Loucy (cell line): ENCODE results near the gene HMGCS2.

Experiments
- H2AFZ ChIP-seq: fragments of 200-600 bp; sonication (generic); 2 replicates; pipeline ENCODE4 v1.6.0; 2016; ENCODE audit warnings: antibody characterized with exemption, mild to moderate bottlenecking, low read length, moderate library complexity
- H3F3A ChIP-seq: fragments of 200-600 bp; 2 replicates; pipeline ENCODE4 v1.6.0; 2016; ENCODE audit warnings: antibody characterized with exemption, low read depth, mild to moderate bottlenecking
- H3K27me3 ChIP-seq: fragments of 200-600 bp; sonication (generic); 2 replicates; pipeline ENCODE4 v1.6.1; 2014; ENCODE audit warnings: low read length, mild to moderate bottlenecking; ENCODE audit not compliant: insufficient read depth, poor library complexity, severe bottlenecking
- H3K36me3 ChIP-seq: fragments of 200-600 bp; sonication (generic); 2 replicates; pipeline ENCODE4 v1.6.1; 2016; ENCODE audit warnings: low read length; ENCODE audit not compliant: insufficient read depth
- H3K4me1 ChIP-seq: fragments of 200-600 bp; sonication (generic); 2 replicates; pipeline ENCODE4 v1.5.1; 2014; ENCODE audit warnings: low read length, mild to moderate bottlenecking; ENCODE audit not compliant: insufficient read depth, poor library complexity, severe bottlenecking
- H3K4me2 ChIP-seq: fragments of 200-600 bp; sonication (generic); 2 replicates; pipeline ENCODE4 v1.6.0; 2014; ENCODE audit warnings: antibody characterized with exemption, low read length, low read depth, mild to moderate bottlenecking; ENCODE audit not compliant: poor library complexity, severe bottlenecking
- H3K4me3 ChIP-seq: fragments of 200-600 bp; sonication (generic); 2 replicates; pipeline ENCODE4 v1.5.1; 2014; ENCODE audit warnings: low read length, mild to moderate bottlenecking, mixed read lengths; ENCODE audit not compliant: poor library complexity, severe bottlenecking
- H3K79me2 ChIP-seq: fragments of 200-600 bp; sonication (generic); 2 replicates; pipeline ENCODE4 v1.6.1; 2014; ENCODE audit warnings: low read length; ENCODE audit not compliant: insufficient read depth
- H3K9ac ChIP-seq: fragments of 200-600 bp; sonication (generic); 2 replicates; pipeline ENCODE4 v1.6.0; 2014; ENCODE audit warnings: mild to moderate bottlenecking, low read depth, low read length, moderate library complexity; ENCODE audit not compliant: poor library complexity, severe bottlenecking
- H3K9me2 ChIP-seq: fragments of 200-600 bp; sonication (generic); replicated peaks from 2 replicates; pipeline ENCODE4 v1.6.1; 2016; ENCODE audit warnings: low read depth, low read length, mixed read lengths
- H3K9me3 ChIP-seq: fragments of 200-600 bp; sonication (generic); 2 replicates; pipeline ENCODE4 v1.6.1; 2014; ENCODE audit warnings: mild to moderate bottlenecking, antibody characterized with exemption, low read length, low read depth; ENCODE audit not compliant: insufficient read depth
- H4K20me1 ChIP-seq: fragments of 200-600 bp; sonication (generic); 2 replicates; pipeline ENCODE4 v1.6.0; 2014; ENCODE audit warnings: antibody characterized with exemption, low read length, mild to moderate bottlenecking; ENCODE audit not compliant: insufficient read depth, poor library complexity, severe bottlenecking
- CTCF ChIP-seq: fragments of 200-600 bp; sonication (generic); conservative IDR thresholded peaks from 2 replicates; pipeline ENCODE4 v1.5.1; 2014; ENCODE audit warnings: mild to moderate bottlenecking, antibody characterized with exemption, low read length
- EZH2phosphoT487 ChIP-seq: fragments of 200-600 bp; IDR thresholded peaks from 2 replicates; pipeline ENCODE4 v1.6.1; 2018; ENCODE audit warnings: antibody characterized with exemption, mild to moderate bottlenecking, moderate library complexity, borderline replicate concordance

HMGCS2 gene

DNA sequence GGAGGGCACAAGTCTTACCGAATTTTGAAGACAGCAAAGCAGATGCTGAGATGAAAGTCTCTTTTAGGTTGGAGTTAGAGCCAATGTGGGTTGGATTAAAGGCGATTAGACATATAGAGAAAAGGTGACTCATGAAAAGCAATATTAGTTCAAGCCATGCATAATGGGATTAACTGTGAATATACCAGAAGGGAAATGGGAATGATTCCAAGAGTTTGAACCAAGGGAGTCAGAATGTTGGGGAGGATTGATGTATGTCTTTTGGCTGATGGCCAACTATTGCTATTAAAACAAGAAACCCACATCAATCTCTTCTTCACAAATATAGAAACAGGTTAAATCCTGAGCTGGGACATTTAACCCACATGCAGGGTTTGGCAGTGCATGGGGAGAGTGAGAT is 1.2 kb downstream of the HMGCS2 start:
- Histone ChIP-seq H3K27me3 (no peaks in the 10 kb centered on the region), H3K4me2 (no peak overlapping the region), H3K4me3 (no peak overlapping the region), H3K36me3 (no peaks in the 10 kb centered on the region), H3F3A (no peaks in the 10 kb centered on the region), H3K79me2 (no peaks in the 10 kb centered on the region), H3K9me3 (no peaks in the 10 kb centered on the region), H2AFZ (no peak overlapping the region), H3K4me1 (no peaks in the 10 kb centered on the region), H4K20me1 (no peaks in the 10 kb centered on the region), H3K9ac (no peak overlapping the region), H3K9me2 (no peaks in the 10 kb centered on the region)
- TF ChIP-seq CTCF (no peak), EZH2phosphoT487 (no peak)

DNA sequence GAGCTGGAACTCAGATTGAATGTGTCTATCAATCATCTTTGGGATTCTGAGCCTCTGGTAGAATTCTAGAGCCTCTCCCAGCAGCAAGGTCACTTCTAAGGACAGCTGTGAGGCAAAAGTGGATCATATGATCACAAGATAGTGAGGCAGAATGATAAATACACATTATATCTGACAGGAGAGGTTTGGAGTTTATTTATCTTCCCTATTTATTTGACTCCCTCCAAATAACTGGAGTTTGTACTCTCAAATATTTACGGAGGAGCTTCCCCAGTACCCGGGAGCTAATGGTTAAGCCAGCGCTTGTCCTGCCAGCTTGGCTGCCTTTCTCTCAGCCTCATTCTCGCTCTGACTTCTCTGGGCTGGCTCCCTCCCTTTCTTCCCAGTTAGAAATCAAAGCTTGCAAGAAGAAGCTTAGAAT is 2.3 kb downstream of the HMGCS2 start:
- no peaks in the 10 kb centered on the region for H3K36me3 ChIP-seq
- no peak overlapping the region for H3K4me3 ChIP-seq
- no peaks in the 10 kb centered on the region for H3K9me2 ChIP-seq
- H3K27me3 ChIP-seq, result no peaks in the 10 kb centered on the region
- no peaks in the 10 kb centered on the region for H3K4me1 ChIP-seq
- no peaks in the 10 kb centered on the region for H3F3A ChIP-seq
- no peak overlapping the region for H3K9ac ChIP-seq
- H2AFZ ChIP-seq, result no peak overlapping the region
- no peak for TF ChIP-seq EZH2phosphoT487
- no peaks in the 10 kb centered on the region for H3K9me3 ChIP-seq
- H3K79me2 ChIP-seq, result no peaks in the 10 kb centered on the region
- no peak overlapping the region for H3K4me2 ChIP-seq
- H4K20me1 ChIP-seq, result no peaks in the 10 kb centered on the region

GRCh38 chr1:119764220-119764619 is 4.5 kb downstream of the HMGCS2 start:
- no peak overlapping the region for H3K4me3 ChIP-seq

More at GRCh38 chr1:119764220-119764619, 4.5 kb downstream of the HMGCS2 start:
- Histone ChIP-seq H2AFZ (no peak overlapping the region), H3K27me3 (no peaks in the 10 kb centered on the region), H3K4me2 (no peak overlapping the region), H3K9me3 (no peaks in the 10 kb centered on the region), H4K20me1 (no peaks in the 10 kb centered on the region), H3F3A (no peaks in the 10 kb centered on the region), H3K9me2 (no peaks in the 10 kb centered on the region), H3K36me3 (no peaks in the 10 kb centered on the region), H3K79me2 (no peaks in the 10 kb centered on the region), H3K4me1 (no peaks in the 10 kb centered on the region), H3K9ac (no peak overlapping the region)
- TF ChIP-seq EZH2phosphoT487 (no peak), CTCF (no peak)
